K562 (cell line): ENCODE measurements around the gene EOLA1. TPM values are rescaled to one million over a fixed set of nuclear protein-coding genes. Genes with fewer than 3 reads are reported as not detected.
A peak's percentile ranks its signal among the peaks of the same experiment; 100 is the strongest.

Experiments
- CHCHD3 ChIP-seq: fragments of 250-450 bp; sonication (Bioruptor Pico); IDR thresholded peaks from 2 replicates; pipeline ENCODE4 v2.1.2; 2022; ENCODE audit warnings: mild to moderate bottlenecking
- CHD4 ChIP-seq: fragments of 200-600 bp; sonication (generic); IDR thresholded peaks from 3 replicates; pipeline ENCODE4 v1.6.1; 2012; ENCODE audit warnings: low read depth, mild to moderate bottlenecking, mixed read lengths, low read length, inconsistent platforms; ENCODE audit not compliant: insufficient read depth, insufficient replicate concordance, poor library complexity, severe bottlenecking
- HIVEP1 ChIP-seq: fragments of 250-450 bp; sonication (Bioruptor Pico); IDR thresholded peaks from 2 replicates; pipeline ENCODE4 v1.4.0; 2020; ENCODE audit warnings: mild to moderate bottlenecking
- KAT8 ChIP-seq: fragments of 450-650 bp; IDR thresholded peaks from 2 replicates; pipeline ENCODE4 v1.6.1; 2016; ENCODE audit warnings: low read depth, mild to moderate bottlenecking
- MECOM ChIP-seq: fragments of 250-450 bp; sonication (Bioruptor Pico); IDR thresholded peaks from 2 replicates; pipeline ENCODE4 v1.8.0; 2022; ENCODE audit warnings: inconsistent platforms
- RBFOX2 ChIP-seq: fragments of 200-400 bp; formaldehyde crosslinking; IDR thresholded peaks from 2 replicates; pipeline ENCODE4 v1.6.1; 2017; ENCODE audit warnings: low read depth, mild to moderate bottlenecking, low read length, moderate library complexity
- RBM25 ChIP-seq: fragments of 200-400 bp; formaldehyde crosslinking; IDR thresholded peaks from 2 replicates; pipeline ENCODE4 v1.6.1; 2018; ENCODE audit warnings: low read length, low read depth, moderate library complexity; ENCODE audit not compliant: severe bottlenecking
- RNF2 ChIP-seq: sonication (generic); IDR thresholded peaks from 2 replicates; pipeline ENCODE4 v1.6.1; 2016
- ZBTB17 ChIP-seq: fragments of 450-650 bp; formaldehyde crosslinking; IDR thresholded peaks from 2 replicates; pipeline ENCODE4 v1.4.0; 2020; ENCODE audit warnings: mild to moderate bottlenecking
- polyA plus RNA-seq, 8 experiments: library from polyadenylated mRNA; depleted of rRNA in 4 of 8; stranded (reverse) in 5 of 8; unstranded in 3 of 8; fragments of >200 nt; fragmentation: Nextera tagmentation in 2 of 8; fragmentation: Illumina TruSeq in 1 of 8; extraction: Ambion mirVana in 2 of 8; extraction: Trizol in 1 of 8; gene quantifications; 2 replicates each; pipeline versions ENCODE4 v1.2.1 to v1.2.3, GENCODE V29; 2011 to 2014; ENCODE audit warnings: inconsistent platforms in 1 of 8, missing spikeins in 1 of 8
- total RNA-seq, 7 experiments: library from RNA; depleted of rRNA in 6 of 7; stranded (reverse); fragments of >200 nt in 6 of 7; fragmentation: Illumina TruSeq in 2 of 7; extraction: Trizol in 2 of 7; gene quantifications; 2 replicates each; pipeline versions ENCODE4 v1.2.1 to v1.2.3, GENCODE V29; 2011 to 2021; ENCODE audit warnings: low replicate concordance in 1 of 7
- TF ChIP-seq, protein P1 (sequence below): fragments of 450-650 bp; IDR thresholded peaks from 2 replicates; pipeline ENCODE4 v1.6.1; 2017; ENCODE audit warnings: antibody characterized with exemption, mild to moderate bottlenecking
- TF ChIP-seq, protein P2 (sequence below), 2 experiments: IDR thresholded peaks; 2 replicates each; pipeline ENCODE4 v1.6.1; 2012; ENCODE audit warnings: improper control_type of control experiment in 2 of 2, low read depth in 2 of 2, low read length in 2 of 2, borderline replicate concordance in 1 of 2
- TF ChIP-seq, protein P3 (sequence below): IDR thresholded peaks from 2 replicates; pipeline ENCODE4 v1.6.1; 2011; ENCODE audit warnings: borderline replicate concordance, low read depth, mild to moderate bottlenecking, moderate library complexity, low read length; ENCODE audit not compliant: insufficient read depth, poor library complexity, severe bottlenecking
- TF ChIP-seq, protein P4 (sequence below): fragments of 450-650 bp; IDR thresholded peaks from 2 replicates; pipeline ENCODE4 v1.7.0; 2016; ENCODE audit warnings: borderline replicate concordance
- TF ChIP-seq, protein P5 (sequence below): IDR thresholded peaks from 2 replicates; pipeline ENCODE4 v1.6.1; 2011; ENCODE audit not compliant: insufficient read length; ENCODE audit errors: extremely low read depth

Gene EOLA1
- total and polyA plus RNA-seq, 9 of the 15 experiments (the other 6 are each of a cell fraction or from before 2014, with no cell fraction given), result 6.3 to 32.9 (median 18.2) TPM

DNA sequence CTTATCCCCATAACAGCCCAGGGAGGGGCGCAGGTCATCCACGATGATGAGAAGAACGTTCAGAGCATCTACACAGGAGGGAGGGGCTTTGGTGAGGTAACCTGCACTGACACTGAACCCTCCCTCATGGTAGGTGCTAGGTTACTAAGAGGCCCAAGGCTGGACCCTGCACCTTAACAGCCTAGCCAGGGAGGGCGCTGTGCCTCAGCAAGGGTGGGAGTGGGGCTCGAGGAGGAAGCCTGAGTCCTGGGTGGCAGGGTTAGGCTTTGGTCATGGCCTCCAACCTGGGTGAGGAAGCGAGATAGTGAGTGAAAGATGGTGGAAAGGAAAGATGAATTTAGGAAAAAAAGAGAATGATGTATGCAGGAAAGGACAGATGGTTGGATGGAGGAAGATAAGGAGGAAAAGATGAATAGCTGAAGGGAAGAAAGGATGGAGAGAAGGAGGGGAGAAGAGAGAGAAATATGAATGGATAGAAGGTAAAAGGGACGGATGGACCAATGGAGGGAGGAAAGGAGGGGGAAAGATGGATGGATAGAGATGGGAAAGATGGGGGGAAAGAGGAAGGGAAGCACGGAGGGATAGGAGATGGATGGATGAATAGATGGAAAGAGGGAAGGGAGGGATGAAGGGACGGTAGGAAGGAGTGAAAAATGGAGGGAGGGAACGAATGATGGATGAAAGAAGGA, 36.4 kb upstream of the EOLA1 start (continued):
- TF ChIP-seq, protein P1, sequence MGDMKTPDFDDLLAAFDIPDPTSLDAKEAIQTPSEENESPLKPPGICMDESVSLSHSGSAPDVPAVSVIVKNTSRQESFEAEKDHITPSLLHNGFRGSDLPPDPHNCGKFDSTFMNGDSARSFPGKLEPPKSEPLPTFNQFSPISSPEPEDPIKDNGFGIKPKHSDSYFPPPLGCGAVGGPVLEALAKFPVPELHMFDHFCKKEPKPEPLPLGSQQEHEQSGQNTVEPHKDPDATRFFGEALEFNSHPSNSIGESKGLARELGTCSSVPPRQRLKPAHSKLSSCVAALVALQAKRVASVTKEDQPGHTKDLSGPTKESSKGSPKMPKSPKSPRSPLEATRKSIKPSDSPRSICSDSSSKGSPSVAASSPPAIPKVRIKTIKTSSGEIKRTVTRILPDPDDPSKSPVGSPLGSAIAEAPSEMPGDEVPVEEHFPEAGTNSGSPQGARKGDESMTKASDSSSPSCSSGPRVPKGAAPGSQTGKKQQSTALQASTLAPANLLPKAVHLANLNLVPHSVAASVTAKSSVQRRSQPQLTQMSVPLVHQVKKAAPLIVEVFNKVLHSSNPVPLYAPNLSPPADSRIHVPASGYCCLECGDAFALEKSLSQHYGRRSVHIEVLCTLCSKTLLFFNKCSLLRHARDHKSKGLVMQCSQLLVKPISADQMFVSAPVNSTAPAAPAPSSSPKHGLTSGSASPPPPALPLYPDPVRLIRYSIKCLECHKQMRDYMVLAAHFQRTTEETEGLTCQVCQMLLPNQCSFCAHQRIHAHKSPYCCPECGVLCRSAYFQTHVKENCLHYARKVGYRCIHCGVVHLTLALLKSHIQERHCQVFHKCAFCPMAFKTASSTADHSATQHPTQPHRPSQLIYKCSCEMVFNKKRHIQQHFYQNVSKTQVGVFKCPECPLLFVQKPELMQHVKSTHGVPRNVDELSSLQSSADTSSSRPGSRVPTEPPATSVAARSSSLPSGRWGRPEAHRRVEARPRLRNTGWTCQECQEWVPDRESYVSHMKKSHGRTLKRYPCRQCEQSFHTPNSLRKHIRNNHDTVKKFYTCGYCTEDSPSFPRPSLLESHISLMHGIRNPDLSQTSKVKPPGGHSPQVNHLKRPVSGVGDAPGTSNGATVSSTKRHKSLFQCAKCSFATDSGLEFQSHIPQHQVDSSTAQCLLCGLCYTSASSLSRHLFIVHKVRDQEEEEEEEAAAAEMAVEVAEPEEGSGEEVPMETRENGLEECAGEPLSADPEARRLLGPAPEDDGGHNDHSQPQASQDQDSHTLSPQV, result no peak
- TF ChIP-seq RBM25, result no peak
- TF ChIP-seq, protein P2, sequence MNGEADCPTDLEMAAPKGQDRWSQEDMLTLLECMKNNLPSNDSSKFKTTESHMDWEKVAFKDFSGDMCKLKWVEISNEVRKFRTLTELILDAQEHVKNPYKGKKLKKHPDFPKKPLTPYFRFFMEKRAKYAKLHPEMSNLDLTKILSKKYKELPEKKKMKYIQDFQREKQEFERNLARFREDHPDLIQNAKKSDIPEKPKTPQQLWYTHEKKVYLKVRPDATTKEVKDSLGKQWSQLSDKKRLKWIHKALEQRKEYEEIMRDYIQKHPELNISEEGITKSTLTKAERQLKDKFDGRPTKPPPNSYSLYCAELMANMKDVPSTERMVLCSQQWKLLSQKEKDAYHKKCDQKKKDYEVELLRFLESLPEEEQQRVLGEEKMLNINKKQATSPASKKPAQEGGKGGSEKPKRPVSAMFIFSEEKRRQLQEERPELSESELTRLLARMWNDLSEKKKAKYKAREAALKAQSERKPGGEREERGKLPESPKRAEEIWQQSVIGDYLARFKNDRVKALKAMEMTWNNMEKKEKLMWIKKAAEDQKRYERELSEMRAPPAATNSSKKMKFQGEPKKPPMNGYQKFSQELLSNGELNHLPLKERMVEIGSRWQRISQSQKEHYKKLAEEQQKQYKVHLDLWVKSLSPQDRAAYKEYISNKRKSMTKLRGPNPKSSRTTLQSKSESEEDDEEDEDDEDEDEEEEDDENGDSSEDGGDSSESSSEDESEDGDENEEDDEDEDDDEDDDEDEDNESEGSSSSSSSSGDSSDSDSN (IDR thresholded peaks at IDR 0.05; ENCODE audit: borderline replicate concordance in 1 of 2, low read depth in 2 of 2, low read length in 2 of 2), result no peak
- no peak for TF ChIP-seq HIVEP1 (CRISPR knock-in tag)
- TF ChIP-seq CHD4, result no peak
- TF ChIP-seq, protein P3, sequence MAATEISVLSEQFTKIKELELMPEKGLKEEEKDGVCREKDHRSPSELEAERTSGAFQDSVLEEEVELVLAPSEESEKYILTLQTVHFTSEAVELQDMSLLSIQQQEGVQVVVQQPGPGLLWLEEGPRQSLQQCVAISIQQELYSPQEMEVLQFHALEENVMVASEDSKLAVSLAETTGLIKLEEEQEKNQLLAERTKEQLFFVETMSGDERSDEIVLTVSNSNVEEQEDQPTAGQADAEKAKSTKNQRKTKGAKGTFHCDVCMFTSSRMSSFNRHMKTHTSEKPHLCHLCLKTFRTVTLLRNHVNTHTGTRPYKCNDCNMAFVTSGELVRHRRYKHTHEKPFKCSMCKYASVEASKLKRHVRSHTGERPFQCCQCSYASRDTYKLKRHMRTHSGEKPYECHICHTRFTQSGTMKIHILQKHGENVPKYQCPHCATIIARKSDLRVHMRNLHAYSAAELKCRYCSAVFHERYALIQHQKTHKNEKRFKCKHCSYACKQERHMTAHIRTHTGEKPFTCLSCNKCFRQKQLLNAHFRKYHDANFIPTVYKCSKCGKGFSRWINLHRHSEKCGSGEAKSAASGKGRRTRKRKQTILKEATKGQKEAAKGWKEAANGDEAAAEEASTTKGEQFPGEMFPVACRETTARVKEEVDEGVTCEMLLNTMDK, result peak; percentile 13
- TF ChIP-seq, protein P4, sequence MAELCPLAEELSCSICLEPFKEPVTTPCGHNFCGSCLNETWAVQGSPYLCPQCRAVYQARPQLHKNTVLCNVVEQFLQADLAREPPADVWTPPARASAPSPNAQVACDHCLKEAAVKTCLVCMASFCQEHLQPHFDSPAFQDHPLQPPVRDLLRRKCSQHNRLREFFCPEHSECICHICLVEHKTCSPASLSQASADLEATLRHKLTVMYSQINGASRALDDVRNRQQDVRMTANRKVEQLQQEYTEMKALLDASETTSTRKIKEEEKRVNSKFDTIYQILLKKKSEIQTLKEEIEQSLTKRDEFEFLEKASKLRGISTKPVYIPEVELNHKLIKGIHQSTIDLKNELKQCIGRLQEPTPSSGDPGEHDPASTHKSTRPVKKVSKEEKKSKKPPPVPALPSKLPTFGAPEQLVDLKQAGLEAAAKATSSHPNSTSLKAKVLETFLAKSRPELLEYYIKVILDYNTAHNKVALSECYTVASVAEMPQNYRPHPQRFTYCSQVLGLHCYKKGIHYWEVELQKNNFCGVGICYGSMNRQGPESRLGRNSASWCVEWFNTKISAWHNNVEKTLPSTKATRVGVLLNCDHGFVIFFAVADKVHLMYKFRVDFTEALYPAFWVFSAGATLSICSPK, result peak; percentile 75; the same call in 1 of the 2 replicates
- no peak for TF ChIP-seq RBFOX2
- TF ChIP-seq ZBTB17 (CRISPR knock-in tag), result no peak
- TF ChIP-seq KAT8, result no peak
- no peak for TF ChIP-seq MECOM (CRISPR knock-in tag)
- no peak for TF ChIP-seq RNF2
- no peak for TF ChIP-seq CHCHD3 (CRISPR knock-in tag)
- TF ChIP-seq, protein P5, sequence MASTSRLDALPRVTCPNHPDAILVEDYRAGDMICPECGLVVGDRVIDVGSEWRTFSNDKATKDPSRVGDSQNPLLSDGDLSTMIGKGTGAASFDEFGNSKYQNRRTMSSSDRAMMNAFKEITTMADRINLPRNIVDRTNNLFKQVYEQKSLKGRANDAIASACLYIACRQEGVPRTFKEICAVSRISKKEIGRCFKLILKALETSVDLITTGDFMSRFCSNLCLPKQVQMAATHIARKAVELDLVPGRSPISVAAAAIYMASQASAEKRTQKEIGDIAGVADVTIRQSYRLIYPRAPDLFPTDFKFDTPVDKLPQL, result no peak
